ENCODE measurements around the gene PXDN. TPM values are rescaled to one million over a fixed set of nuclear protein-coding genes. Genes with fewer than 3 reads are reported as not detected.

PXDN gene
- total and polyA plus RNA-seq, 2 of the 13 experiments (the other 11 are each of a cell fraction or from before 2014, with no cell fraction given), result not detected

DNA sequence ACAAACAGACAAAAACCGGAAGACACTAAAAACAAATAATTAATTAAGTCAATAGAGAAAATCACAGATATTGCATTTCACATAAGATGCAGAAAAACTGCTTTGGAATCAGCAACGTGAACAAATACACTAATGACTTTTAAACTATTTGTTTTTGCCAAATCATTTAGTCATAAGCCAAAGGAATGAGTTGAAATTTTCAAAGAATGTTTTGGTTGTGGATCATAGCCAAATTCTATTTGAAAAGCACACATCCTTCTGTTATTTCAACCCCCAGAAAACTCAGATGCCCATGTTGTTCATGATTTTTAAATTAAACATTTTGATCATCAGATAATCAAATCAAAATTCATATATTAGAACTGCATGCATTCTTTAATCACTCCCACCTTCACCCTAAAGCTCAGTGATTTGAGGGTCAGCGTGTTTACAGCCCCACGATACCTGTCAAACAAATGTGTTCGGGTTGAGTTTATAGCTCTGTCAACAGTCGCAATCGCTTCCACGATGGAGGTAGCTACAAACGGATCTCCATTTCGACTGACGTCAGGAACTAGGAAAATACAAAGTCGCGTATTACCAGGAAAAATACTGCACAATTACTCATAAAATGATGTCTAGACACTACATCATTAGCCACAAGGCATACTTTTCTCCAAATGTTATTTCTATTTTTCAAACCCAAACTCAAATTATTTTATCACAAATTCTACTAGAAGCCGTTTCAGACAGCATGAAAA lies 90.2 kb downstream of the PXDN start:
- Histone ChIP-seq H3K36me3 (replicated peaks in 1 of 2; ENCODE audit: control insufficient read depth in 1 of 2, insufficient read depth in 2 of 2, low read length in 2 of 2) (no peaks in the 10 kb centered on the region), H3K4me2 (ENCODE audit: low read depth, low read length) (no peak overlapping the region), H3K79me2 (ENCODE audit: insufficient read depth, low read length) (no peaks in the 10 kb centered on the region), H4K20me1 (ENCODE audit: insufficient read depth, low read length) (no peaks in the 10 kb centered on the region), H3K9ac (ENCODE audit: insufficient read depth, low read depth, low read length) (no peak overlapping the region), H2AFZ (ENCODE audit: low read length) (no peak overlapping the region), H3K27me3 (ENCODE audit: control insufficient read depth in 1 of 2, insufficient read depth in 2 of 2, low read length in 2 of 2) (peaks cover 7 to 41% of the 10 kb centered on the region in 2 experiments; a peak in 4 of 5 replicates), H3K4me1 (ENCODE audit: insufficient read depth, low read length) (no peaks in the 10 kb centered on the region), H3K4me3 (replicated peaks in 1 of 3; ENCODE audit: insufficient read depth in 1 of 3, low read depth in 2 of 3, low read length in 3 of 3) (no peak overlapping the region), H3K9me3 (ENCODE audit: low read length) (no peaks in the 10 kb centered on the region), H3K27ac (ENCODE audit: extremely low read length, insufficient read depth, low read length) (no peak overlapping the region)
- FAIRE-seq, result no peak
- in situ Hi-C loops (cut with HindIII; ENCODE audit: extremely low pct_ligation_motif_present, low pct_unique_long_range_greater_than_20kb), result no loop called here
- intact Hi-C loops (cut with micrococcal nuclease; ENCODE audit: unreplicated experiment), result no loop called here
- BruUV-seq (replicated peaks), result no TSS peak
- ChIA-PET POLR2A (no interaction called here), CTCF (ENCODE audit: low intra/inter-chr PET ratio, low total read pairs) (no interaction called here)
- 52% methylated on average over 14 of the region's 14 CpGs for WGBS (ENCODE audit: low lambda C conversion rate)
- no peak for ATAC-seq
- TF ChIP-seq RBM22 (optimal IDR thresholded peaks at IDR 0.05; ENCODE audit: low read length) (no peak), CAMTA2 (CRISPR knock-in tag; IDR thresholded peaks at IDR 0.05; ENCODE audit: borderline replicate concordance) (no peak), RAD51 (IDR thresholded peaks at IDR 0.05; ENCODE audit: borderline replicate concordance) (no peak), NFAT5 (CRISPR knock-in tag; IDR thresholded peaks at IDR 0.05) (no peak), ZNF160 (CRISPR knock-in tag; IDR thresholded peaks at IDR 0.05) (no peak), SRSF9 (IDR thresholded peaks at IDR 0.05; ENCODE audit: borderline replicate concordance, insufficient read depth, low read depth, low read length, poor library complexity, severe bottlenecking) (no peak)
- TF ChIP-seq, protein P1, sequence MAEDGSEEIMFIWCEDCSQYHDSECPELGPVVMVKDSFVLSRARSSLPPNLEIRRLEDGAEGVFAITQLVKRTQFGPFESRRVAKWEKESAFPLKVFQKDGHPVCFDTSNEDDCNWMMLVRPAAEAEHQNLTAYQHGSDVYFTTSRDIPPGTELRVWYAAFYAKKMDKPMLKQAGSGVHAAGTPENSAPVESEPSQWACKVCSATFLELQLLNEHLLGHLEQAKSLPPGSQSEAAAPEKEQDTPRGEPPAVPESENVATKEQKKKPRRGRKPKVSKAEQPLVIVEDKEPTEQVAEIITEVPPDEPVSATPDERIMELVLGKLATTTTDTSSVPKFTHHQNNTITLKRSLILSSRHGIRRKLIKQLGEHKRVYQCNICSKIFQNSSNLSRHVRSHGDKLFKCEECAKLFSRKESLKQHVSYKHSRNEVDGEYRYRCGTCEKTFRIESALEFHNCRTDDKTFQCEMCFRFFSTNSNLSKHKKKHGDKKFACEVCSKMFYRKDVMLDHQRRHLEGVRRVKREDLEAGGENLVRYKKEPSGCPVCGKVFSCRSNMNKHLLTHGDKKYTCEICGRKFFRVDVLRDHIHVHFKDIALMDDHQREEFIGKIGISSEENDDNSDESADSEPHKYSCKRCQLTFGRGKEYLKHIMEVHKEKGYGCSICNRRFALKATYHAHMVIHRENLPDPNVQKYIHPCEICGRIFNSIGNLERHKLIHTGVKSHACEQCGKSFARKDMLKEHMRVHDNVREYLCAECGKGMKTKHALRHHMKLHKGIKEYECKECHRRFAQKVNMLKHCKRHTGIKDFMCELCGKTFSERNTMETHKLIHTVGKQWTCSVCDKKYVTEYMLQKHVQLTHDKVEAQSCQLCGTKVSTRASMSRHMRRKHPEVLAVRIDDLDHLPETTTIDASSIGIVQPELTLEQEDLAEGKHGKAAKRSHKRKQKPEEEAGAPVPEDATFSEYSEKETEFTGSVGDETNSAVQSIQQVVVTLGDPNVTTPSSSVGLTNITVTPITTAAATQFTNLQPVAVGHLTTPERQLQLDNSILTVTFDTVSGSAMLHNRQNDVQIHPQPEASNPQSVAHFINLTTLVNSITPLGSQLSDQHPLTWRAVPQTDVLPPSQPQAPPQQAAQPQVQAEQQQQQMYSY (CRISPR knock-in tag; IDR thresholded peaks at IDR 0.05), result no peak
- DNase-seq (ENCODE audit: low spot score), result no peak
